Thoracic aorta endothelial cell (primary cell): ENCODE data around the gene ANKS3. TPM values are rescaled to one million over a fixed set of nuclear protein-coding genes. Genes with fewer than 3 reads are reported as not detected.

Experiments
- small RNA-seq: library from RNA; depleted of rRNA; stranded (forward); fragments of <200 nt; gene quantifications from one replicate; pipeline ENCODE3, GENCODE V24; 2012
- total RNA-seq: library from RNA; depleted of rRNA; stranded (reverse); fragments of >200 nt; gene quantifications from 2 replicates; pipeline ENCODE4 v1.2.3, GENCODE V29; 2012

The ANKS3 gene
- 16.7 and 18.1 TPM in 2 replicates for total RNA-seq

GRCh38 chr16:4734063-4734729, at the start of gene ANKS3, which contains the start of gene DNAAF8:
TSS of gene ANKS3 (minus strand) at chr16:4734271. CDS start at chr16:4730149, 4,122 bp downstream.
TSS of gene DNAAF8 (plus strand) at chr16:4734537. CDS start at chr16:4736515, 1,978 bp downstream.

GRCh38 chr16:4766875-4767628, 33.0 kb upstream of the ANKS3 start, which contains the start of gene ZNF500:
TSS of gene ZNF500 (minus strand) at chr16:4767162. CDS start at chr16:4765978, 1,184 bp downstream.

GRCh38 chr16:4693296-4693955, 40.6 kb downstream of the ANKS3 start, which contains the start of gene NUDT16L1:
TSS of gene NUDT16L1 (plus strand) at chr16:4693562. CDS start at chr16:4693727, 165 bp downstream.

Small RNAs within 50 kb of the gene (small RNA-seq; reads per million reads assigned to genes)
- gene MIR6769A (not detected), gene RF00017 (not detected)

Other genes starting within 250 kb of the ANKS3 start
- gene CDIP1, start 195.5 kb downstream of the ANKS3 start, total RNA-seq: 21.3 and 26.1 TPM in 2 replicates
- 0.07 TPM in 1 of 2 replicates, not detected in the other for gene C16orf96, start 177.9 kb downstream of the ANKS3 start, total RNA-seq
- 5.7 and 6.1 TPM in 2 replicates for gene UBALD1, start 119.4 kb downstream of the ANKS3 start, total RNA-seq
- gene MGRN1, start 109.4 kb downstream of the ANKS3 start, total RNA-seq: 38.4 and 52.8 TPM in 2 replicates
- gene NUDT16L1, start 40.7 kb downstream of the ANKS3 start, total RNA-seq: 14.4 and 20.1 TPM in 2 replicates
- 0.14 and 0.93 TPM in 2 replicates for gene DNAAF8, start 266 bp upstream of the ANKS3 start, total RNA-seq
- 8.6 and 12.5 TPM in 2 replicates for gene ZNF500, start 32.9 kb upstream of the ANKS3 start, total RNA-seq
- not detected in 2 replicates for gene SEPTIN12, start 54.1 kb upstream of the ANKS3 start, total RNA-seq
- gene SMIM22, start 61.1 kb upstream of the ANKS3 start, total RNA-seq: not detected in 2 replicates
- gene ROGDI, start 68.4 kb upstream of the ANKS3 start, total RNA-seq: 7.4 and 8.0 TPM in 2 replicates
- gene GLYR1, start 113.0 kb upstream of the ANKS3 start, total RNA-seq: 79.1 and 91.8 TPM in 2 replicates
- 52.6 and 53.7 TPM in 2 replicates for gene UBN1, start 113.2 kb upstream of the ANKS3 start, total RNA-seq
- gene PPL, start 202.9 kb upstream of the ANKS3 start, total RNA-seq: 0.14 and 0.27 TPM in 2 replicates
- not detected in 2 replicates for gene SEC14L5, start 224.1 kb upstream of the ANKS3 start, total RNA-seq